ENCODE results near the gene MTARC1.

DNA sequence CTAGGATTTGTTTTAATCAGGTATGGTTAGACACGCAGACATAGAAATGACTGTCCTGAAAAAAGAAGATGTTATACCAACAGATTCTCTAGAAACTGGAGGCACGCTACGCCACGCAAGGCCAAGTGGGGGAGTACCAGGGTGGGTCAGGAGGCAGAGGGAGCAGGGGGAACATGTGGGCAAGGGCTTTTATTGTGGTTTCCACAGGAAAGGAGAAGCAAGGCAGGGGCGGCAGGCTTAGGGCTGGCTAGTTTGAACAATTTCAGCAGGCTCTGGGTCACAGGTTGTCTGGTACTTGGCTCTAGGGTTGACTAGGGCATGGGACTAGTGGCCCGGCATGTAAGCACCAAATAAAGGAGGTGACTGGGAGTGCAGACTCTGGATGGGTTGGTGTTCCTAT is 31.4 kb upstream of the MTARC1 start:
- TF ChIP-seq EP300 (IDR thresholded peaks at IDR 0.05) (no peak), POLR2AphosphoS5 (IDR thresholded peaks at IDR 0.05) (no peak), POLR2A (IDR thresholded peaks at IDR 0.05) (no peak)
- TF ChIP-seq, protein P1, sequence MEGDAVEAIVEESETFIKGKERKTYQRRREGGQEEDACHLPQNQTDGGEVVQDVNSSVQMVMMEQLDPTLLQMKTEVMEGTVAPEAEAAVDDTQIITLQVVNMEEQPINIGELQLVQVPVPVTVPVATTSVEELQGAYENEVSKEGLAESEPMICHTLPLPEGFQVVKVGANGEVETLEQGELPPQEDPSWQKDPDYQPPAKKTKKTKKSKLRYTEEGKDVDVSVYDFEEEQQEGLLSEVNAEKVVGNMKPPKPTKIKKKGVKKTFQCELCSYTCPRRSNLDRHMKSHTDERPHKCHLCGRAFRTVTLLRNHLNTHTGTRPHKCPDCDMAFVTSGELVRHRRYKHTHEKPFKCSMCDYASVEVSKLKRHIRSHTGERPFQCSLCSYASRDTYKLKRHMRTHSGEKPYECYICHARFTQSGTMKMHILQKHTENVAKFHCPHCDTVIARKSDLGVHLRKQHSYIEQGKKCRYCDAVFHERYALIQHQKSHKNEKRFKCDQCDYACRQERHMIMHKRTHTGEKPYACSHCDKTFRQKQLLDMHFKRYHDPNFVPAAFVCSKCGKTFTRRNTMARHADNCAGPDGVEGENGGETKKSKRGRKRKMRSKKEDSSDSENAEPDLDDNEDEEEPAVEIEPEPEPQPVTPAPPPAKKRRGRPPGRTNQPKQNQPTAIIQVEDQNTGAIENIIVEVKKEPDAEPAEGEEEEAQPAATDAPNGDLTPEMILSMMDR (IDR thresholded peaks at IDR 0.05) = no peak

Data from upper lobe of left lung (tissue), 4 donors.